ENCODE measurements around the gene OPCML. TPM values are rescaled to one million over a fixed set of nuclear protein-coding genes. Genes with fewer than 3 reads are reported as not detected.

OPCML gene
- polyA plus RNA-seq, 1 donor from 2014 or later: 11.6 TPM

DNA sequence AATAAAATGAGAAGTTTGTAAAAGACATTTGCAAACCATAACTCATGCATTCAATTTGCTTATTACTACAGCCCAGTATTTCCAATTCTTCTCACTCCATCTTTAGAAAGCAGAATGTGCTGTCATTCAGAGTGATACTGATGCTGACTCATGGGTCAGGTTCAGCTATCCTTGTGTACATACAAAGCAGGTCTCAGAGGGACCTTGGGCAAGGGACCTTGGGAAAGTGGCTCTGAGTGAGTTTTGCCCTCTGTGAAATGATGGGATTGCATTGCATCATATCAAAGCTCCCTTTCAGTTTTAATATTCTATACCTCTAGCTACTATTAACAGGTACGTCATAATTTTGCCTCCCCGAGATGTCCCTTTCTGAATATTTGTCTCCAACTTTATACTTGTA, 848.7 kb downstream of the OPCML start:
- no peaks in the 10 kb centered on the region for H3F3A ChIP-seq (ENCODE audit: insufficient read depth, low read length, poor library complexity, severe bottlenecking)
- no peak overlapping the region for H3K9ac ChIP-seq (ENCODE audit: low read length)
- H3K27me3 ChIP-seq (ENCODE audit: insufficient read depth, low read depth, low read length): no peaks in the 10 kb centered on the region
- no peaks in the 10 kb centered on the region for H3K79me2 ChIP-seq (replicated peaks; ENCODE audit: insufficient read depth, low read length)
- TF ChIP-seq POLR2AphosphoS5 (IDR thresholded peaks at IDR 0.05): no peak
- no peak for TF ChIP-seq SMC3 (conservative IDR thresholded peaks at IDR 0.05; ENCODE audit: poor library complexity)
- TF ChIP-seq TAF1 (IDR thresholded peaks at IDR 0.05; ENCODE audit: low read depth): no peak
- no peak for TF ChIP-seq EZH2 (IDR thresholded peaks at IDR 0.05; ENCODE audit: borderline replicate concordance, insufficient read depth, low read length, poor library complexity, severe bottlenecking)
- no peak for TF ChIP-seq MXI1 (conservative IDR thresholded peaks at IDR 0.05; ENCODE audit: poor library complexity, severe bottlenecking)
- TF ChIP-seq, protein P1, sequence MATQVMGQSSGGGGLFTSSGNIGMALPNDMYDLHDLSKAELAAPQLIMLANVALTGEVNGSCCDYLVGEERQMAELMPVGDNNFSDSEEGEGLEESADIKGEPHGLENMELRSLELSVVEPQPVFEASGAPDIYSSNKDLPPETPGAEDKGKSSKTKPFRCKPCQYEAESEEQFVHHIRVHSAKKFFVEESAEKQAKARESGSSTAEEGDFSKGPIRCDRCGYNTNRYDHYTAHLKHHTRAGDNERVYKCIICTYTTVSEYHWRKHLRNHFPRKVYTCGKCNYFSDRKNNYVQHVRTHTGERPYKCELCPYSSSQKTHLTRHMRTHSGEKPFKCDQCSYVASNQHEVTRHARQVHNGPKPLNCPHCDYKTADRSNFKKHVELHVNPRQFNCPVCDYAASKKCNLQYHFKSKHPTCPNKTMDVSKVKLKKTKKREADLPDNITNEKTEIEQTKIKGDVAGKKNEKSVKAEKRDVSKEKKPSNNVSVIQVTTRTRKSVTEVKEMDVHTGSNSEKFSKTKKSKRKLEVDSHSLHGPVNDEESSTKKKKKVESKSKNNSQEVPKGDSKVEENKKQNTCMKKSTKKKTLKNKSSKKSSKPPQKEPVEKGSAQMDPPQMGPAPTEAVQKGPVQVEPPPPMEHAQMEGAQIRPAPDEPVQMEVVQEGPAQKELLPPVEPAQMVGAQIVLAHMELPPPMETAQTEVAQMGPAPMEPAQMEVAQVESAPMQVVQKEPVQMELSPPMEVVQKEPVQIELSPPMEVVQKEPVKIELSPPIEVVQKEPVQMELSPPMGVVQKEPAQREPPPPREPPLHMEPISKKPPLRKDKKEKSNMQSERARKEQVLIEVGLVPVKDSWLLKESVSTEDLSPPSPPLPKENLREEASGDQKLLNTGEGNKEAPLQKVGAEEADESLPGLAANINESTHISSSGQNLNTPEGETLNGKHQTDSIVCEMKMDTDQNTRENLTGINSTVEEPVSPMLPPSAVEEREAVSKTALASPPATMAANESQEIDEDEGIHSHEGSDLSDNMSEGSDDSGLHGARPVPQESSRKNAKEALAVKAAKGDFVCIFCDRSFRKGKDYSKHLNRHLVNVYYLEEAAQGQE (IDR thresholded peaks at IDR 0.05; ENCODE audit: borderline replicate concordance): no peak
- TF ChIP-seq RAD21 (conservative IDR thresholded peaks at IDR 0.05): no peak
- TF ChIP-seq EP300 (conservative IDR thresholded peaks at IDR 0.05; ENCODE audit: poor library complexity, severe bottlenecking): no peak
- no peak overlapping the region for H3K27ac ChIP-seq (ENCODE audit: low read length)
- H3K4me2 ChIP-seq (ENCODE audit: low read length): no peak overlapping the region
- no peak overlapping the region for H3K4me3 ChIP-seq (ENCODE audit: low read length)
- H3K36me3 ChIP-seq (ENCODE audit: insufficient read depth, low read length): no peaks in the 10 kb centered on the region
- H3K9me2 ChIP-seq (ENCODE audit: insufficient read depth, low read length): no peaks in the 10 kb centered on the region
- no peaks in the 10 kb centered on the region for H4K20me1 ChIP-seq (ENCODE audit: insufficient read depth)
- no peak overlapping the region for H2AFZ ChIP-seq (ENCODE audit: low read depth, low read length)
- peaks cover 4% of the 10 kb centered on the region for H3K9me3 ChIP-seq (ENCODE audit: low read length)

DNA sequence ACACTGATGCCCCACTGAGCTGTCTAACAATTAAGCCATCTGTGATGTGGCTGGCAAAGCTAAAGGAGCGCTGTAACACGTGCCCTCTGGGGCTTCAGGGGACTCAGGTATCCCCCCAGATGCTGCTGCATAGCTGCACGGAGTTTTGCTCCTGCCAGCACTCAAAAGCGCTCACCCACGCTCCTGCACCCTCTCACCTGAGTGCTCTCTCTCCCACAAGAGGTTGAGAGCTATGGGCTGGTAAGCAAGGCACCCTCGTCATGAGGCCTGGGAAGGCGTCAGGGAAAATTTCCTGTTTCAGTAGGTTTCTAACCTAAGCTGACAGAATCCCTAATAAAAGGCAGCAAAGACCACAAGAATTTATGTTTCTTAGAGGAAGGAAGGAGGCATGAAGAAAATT, 850.3 kb downstream of the OPCML start:
- H4K20me1 ChIP-seq (ENCODE audit: insufficient read depth): no peaks in the 10 kb centered on the region
- no peaks in the 10 kb centered on the region for H3K27me3 ChIP-seq (ENCODE audit: insufficient read depth, low read depth, low read length)
- H3K27ac ChIP-seq (ENCODE audit: low read length): no peak overlapping the region
- H3K9me2 ChIP-seq (ENCODE audit: insufficient read depth, low read length): no peaks in the 10 kb centered on the region
- TF ChIP-seq EZH2 (IDR thresholded peaks at IDR 0.05; ENCODE audit: borderline replicate concordance, insufficient read depth, low read length, poor library complexity, severe bottlenecking) (no peak), SMC3 (conservative IDR thresholded peaks at IDR 0.05; ENCODE audit: poor library complexity) (no peak), RAD21 (conservative IDR thresholded peaks at IDR 0.05) (no peak), POLR2AphosphoS5 (IDR thresholded peaks at IDR 0.05) (no peak), TAF1 (IDR thresholded peaks at IDR 0.05; ENCODE audit: low read depth) (no peak), EP300 (conservative IDR thresholded peaks at IDR 0.05; ENCODE audit: poor library complexity, severe bottlenecking) (no peak), MXI1 (conservative IDR thresholded peaks at IDR 0.05; ENCODE audit: poor library complexity, severe bottlenecking) (no peak)
- TF ChIP-seq, protein P1 (IDR thresholded peaks at IDR 0.05; ENCODE audit: borderline replicate concordance): no peak
- TF ChIP-seq, protein P2, sequence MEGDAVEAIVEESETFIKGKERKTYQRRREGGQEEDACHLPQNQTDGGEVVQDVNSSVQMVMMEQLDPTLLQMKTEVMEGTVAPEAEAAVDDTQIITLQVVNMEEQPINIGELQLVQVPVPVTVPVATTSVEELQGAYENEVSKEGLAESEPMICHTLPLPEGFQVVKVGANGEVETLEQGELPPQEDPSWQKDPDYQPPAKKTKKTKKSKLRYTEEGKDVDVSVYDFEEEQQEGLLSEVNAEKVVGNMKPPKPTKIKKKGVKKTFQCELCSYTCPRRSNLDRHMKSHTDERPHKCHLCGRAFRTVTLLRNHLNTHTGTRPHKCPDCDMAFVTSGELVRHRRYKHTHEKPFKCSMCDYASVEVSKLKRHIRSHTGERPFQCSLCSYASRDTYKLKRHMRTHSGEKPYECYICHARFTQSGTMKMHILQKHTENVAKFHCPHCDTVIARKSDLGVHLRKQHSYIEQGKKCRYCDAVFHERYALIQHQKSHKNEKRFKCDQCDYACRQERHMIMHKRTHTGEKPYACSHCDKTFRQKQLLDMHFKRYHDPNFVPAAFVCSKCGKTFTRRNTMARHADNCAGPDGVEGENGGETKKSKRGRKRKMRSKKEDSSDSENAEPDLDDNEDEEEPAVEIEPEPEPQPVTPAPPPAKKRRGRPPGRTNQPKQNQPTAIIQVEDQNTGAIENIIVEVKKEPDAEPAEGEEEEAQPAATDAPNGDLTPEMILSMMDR (IDR thresholded peaks at IDR 0.05; ENCODE audit: poor library complexity, severe bottlenecking): no peak
- H3K36me3 ChIP-seq (ENCODE audit: insufficient read depth, low read length): no peaks in the 10 kb centered on the region
- no peaks in the 10 kb centered on the region for H3F3A ChIP-seq (ENCODE audit: insufficient read depth, low read length, poor library complexity, severe bottlenecking)
- H3K9me3 ChIP-seq (ENCODE audit: low read length): peaks cover 4% of the 10 kb centered on the region
- H3K4me2 ChIP-seq (ENCODE audit: low read length): no peak overlapping the region
- H2AFZ ChIP-seq (ENCODE audit: low read depth, low read length): no peak overlapping the region
- H3K9ac ChIP-seq (ENCODE audit: low read length): no peak overlapping the region
- H3K79me2 ChIP-seq (replicated peaks; ENCODE audit: insufficient read depth, low read length): no peaks in the 10 kb centered on the region
- no peak overlapping the region for H3K4me3 ChIP-seq (ENCODE audit: low read length)
